AG04450 (cell line): ENCODE measurements around the gene CPB2. TPM values are rescaled to one million over a fixed set of nuclear protein-coding genes. Genes with fewer than 3 reads are reported as not detected.

Experiments
- CTCF ChIA-PET: fragments of 300-600, 350-600 bp; formaldehyde crosslinking; extraction: SDS; loops from one replicate; lab custom pipeline; 2022; ENCODE audit warnings: antibody characterized with exemption, inconsistent platforms; lab: Charles Lee
- POLR2A ChIA-PET: fragments of 350-600 bp; formaldehyde crosslinking; extraction: SDS; loops from one replicate; lab custom pipeline; 2021; ENCODE audit warnings: antibody characterized with exemption, inconsistent platforms; lab: Yijun Ruan, JAX
- DNase-seq: peaks from one replicate; pipeline ENCODE4 v3.0.0-alpha.2; 2011; ENCODE audit warnings: low read depth, low spot score
- H3K27ac ChIP-seq: one replicate; pipeline ENCODE4 v1.5.1; 2012; ENCODE audit warnings: low read depth, low read length, control low read depth
- H3K27me3 ChIP-seq: one replicate; pipeline ENCODE4 v1.6.0; 2012; ENCODE audit warnings: low read length; ENCODE audit not compliant: control insufficient read depth, insufficient read depth
- H3K4me3 ChIP-seq: 2 replicates; pipeline ENCODE4 v1.5.1; 2011; ENCODE audit warnings: mild to moderate bottlenecking, low read depth, low read length, control low read depth
- H3K9me3 ChIP-seq: 2 replicates; pipeline ENCODE4 v1.5.1; 2012; ENCODE audit warnings: low read length; ENCODE audit not compliant: control insufficient read depth, insufficient read depth
- polyA plus RNA-seq: library from polyadenylated mRNA; depleted of rRNA; stranded (reverse); fragments of >200 nt; gene quantifications from 2 replicates; pipeline ENCODE4 v1.2.3, GENCODE V29; 2011
- TF ChIP-seq, protein P1 (sequence below): IDR thresholded peaks from 2 replicates; pipeline ENCODE4 v1.5.1; 2011; ENCODE audit warnings: low read depth, low read length, control low read depth, inconsistent platforms

The CPB2 gene
- polyA plus RNA-seq, 1 experiment: not detected

DNA sequence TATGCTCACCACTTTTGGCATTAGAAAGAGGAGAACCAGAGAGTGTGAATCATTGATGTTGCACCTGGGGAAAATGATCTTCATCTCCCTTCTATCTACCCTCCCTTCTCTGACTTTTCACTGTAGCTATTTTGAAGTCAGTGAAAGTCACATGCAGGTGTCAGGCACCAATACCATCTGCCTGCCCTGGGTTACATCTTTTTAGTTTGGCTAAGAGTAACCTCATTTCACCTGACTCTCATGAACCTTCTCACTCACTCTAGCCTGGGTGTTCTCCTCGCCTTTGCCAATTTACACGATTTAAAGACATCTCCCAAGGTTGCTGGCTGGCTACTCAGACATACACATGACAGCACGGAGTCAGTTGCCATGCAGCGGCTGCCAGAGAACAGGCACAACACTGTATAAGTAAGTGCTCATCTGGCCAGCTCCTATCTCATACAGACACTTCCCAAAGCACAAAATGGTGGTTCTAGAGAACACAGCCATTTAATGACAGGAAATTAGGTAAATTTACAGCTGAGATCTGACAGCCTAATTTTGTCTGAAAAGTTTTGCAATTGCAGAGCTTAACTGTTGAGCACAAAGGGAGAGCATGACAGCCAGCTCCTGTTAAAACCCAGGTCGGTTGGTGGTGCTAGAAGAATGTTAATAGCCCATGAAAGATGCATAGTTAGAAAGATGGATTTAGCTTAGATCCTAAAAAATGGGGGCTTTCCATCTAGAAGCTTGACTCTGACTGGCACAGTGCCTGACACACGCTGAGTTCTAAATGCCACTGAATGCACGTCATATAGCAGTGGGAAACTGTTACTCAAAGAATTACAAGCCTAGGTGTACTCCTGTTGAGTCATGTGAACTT is 44.7 kb upstream of the CPB2 start:
- Histone ChIP-seq H3K9me3 (no peaks in the 10 kb centered on the region), H3K27ac (no peak overlapping the region), H3K27me3 (peaks cover 6% of the 10 kb centered on the region), H3K4me3 (no peak overlapping the region)
- ChIA-PET CTCF (interaction anchor here (4.4 kb wide), 1 partner anchor 10 kb away, joined by 30 read pairs; no protein-coding TSS in a partner anchor), POLR2A (no interaction called here)
- DNase-seq: no peak
- TF ChIP-seq, protein P1, sequence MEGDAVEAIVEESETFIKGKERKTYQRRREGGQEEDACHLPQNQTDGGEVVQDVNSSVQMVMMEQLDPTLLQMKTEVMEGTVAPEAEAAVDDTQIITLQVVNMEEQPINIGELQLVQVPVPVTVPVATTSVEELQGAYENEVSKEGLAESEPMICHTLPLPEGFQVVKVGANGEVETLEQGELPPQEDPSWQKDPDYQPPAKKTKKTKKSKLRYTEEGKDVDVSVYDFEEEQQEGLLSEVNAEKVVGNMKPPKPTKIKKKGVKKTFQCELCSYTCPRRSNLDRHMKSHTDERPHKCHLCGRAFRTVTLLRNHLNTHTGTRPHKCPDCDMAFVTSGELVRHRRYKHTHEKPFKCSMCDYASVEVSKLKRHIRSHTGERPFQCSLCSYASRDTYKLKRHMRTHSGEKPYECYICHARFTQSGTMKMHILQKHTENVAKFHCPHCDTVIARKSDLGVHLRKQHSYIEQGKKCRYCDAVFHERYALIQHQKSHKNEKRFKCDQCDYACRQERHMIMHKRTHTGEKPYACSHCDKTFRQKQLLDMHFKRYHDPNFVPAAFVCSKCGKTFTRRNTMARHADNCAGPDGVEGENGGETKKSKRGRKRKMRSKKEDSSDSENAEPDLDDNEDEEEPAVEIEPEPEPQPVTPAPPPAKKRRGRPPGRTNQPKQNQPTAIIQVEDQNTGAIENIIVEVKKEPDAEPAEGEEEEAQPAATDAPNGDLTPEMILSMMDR: no peak

DNA sequence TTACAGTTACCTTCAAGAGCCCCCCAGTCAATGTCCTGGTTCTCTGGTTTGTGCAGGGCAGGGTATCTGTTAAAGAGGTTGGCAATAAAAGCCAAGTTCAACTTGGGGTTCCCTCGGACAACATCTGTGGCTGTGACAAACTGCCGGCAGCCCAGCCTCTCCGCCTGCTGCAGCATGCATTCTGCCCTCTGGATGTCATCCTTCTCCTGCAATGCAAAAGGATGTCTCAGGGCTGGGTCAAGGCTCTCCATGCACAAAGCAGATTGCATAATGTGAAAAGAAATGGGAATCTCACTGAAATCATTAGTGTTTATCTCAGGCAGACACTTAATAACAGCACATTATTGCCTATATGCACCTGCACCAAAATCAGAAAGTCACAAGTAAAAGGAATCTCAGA is 42.1 kb upstream of the CPB2 start:
- no peak overlapping the region for H3K27ac ChIP-seq
- ChIA-PET CTCF (no interaction called here), POLR2A (no interaction called here)
- H3K4me3 ChIP-seq: no peak overlapping the region
- DNase-seq: no peak
- no peaks in the 10 kb centered on the region for H3K9me3 ChIP-seq
- H3K27me3 ChIP-seq: peaks cover 6% of the 10 kb centered on the region
- TF ChIP-seq, protein P1: no peak

DNA sequence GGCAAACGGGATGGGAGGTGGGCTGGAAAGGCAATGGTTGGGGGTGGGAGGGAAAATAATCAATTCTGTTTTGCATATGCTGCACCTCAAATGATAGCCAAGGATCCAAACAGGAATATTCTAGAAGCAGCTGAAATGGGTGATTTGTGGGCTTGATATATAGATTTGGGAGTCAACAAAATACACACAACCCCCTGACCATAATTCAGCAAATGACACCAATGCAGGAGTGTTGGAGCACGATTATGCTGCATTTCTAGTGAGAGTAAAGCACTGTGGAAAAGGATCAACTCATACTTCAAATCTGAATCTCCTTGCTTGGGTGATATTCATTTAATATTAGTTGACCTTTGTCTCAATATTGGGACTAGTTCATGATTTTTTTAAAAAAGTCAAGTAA is 41.1 kb upstream of the CPB2 start:
- CTCF ChIA-PET: no interaction called here
- peaks cover 6% of the 10 kb centered on the region for H3K27me3 ChIP-seq
- POLR2A ChIA-PET: no interaction called here
- DNase-seq: no peak
- H3K9me3 ChIP-seq: no peaks in the 10 kb centered on the region
- TF ChIP-seq, protein P1: no peak
- no peak overlapping the region for H3K27ac ChIP-seq
- no peak overlapping the region for H3K4me3 ChIP-seq

DNA sequence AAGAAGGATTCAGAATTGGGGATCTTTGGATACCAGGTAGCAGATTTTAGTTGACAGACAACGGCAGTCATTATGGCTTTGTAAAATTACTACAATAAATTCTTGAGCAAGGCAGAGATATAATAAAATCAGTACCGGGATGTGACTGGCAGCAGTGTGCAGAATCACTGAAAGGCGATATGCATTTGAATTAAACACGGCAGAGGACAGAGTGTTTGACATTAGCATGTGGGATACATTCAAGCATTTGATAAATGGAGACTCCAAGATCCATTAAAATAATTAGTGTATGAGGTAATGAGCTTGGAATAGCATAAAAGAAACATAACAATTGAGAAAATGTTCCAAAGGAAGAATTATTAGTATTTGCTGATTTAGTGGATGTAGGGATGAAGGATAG is 40.3 kb upstream of the CPB2 start:
- Histone ChIP-seq H3K27ac (no peak overlapping the region), H3K27me3 (peaks cover 4% of the 10 kb centered on the region), H3K9me3 (no peaks in the 10 kb centered on the region), H3K4me3 (no peak overlapping the region)
- POLR2A ChIA-PET: no interaction called here
- TF ChIP-seq, protein P1: no peak
- no peak for DNase-seq
- CTCF ChIA-PET: interaction anchor here (1.4 to 1.5 kb wide), 2 partner anchors 15 to 19 kb away, joined by 5 read pairs; no protein-coding TSS in a partner anchor

DNA sequence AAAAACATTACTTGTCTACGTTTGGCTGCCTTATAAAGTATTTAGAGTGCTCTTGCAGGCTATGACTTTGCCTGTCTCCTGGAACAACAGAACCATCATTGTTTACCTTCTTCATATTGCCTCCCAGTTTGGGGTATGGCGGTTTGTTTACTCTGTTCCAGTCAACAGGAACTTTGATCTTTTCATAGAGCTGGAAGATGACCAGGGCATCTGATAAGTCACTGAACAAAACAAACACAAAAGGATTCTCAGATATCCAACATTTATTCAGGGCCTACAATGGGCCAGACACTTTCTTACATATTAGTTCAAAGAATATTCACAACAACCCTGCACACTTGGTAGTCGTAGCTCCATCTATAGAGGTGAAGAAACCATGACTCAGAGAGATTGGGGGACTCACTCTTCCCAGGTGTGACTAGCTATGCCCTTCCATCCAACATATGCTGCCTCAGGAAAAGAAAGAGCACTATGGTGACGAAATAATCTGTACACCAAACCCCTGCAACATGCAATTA is 38.4 kb upstream of the CPB2 start:
- CTCF ChIA-PET: interaction anchor here (0.8 kb wide), 1 partner anchor 335 kb away, joined by 3 read pairs; no protein-coding TSS in a partner anchor
- H3K27me3 ChIP-seq: peaks cover 6% of the 10 kb centered on the region
- DNase-seq: no peak
- no peak overlapping the region for H3K27ac ChIP-seq
- no peaks in the 10 kb centered on the region for H3K9me3 ChIP-seq
- H3K4me3 ChIP-seq: no peak overlapping the region
- TF ChIP-seq, protein P1: no peak
- POLR2A ChIA-PET: no interaction called here
